Measurements from ENCODE around the gene ADAM15.

ADAM15 gene

GRCh38 chr1:155050560-155051341 lies at the start of gene ADAM15:
ADAM15 (plus strand) TSS chr1:155051316; CDS start chr1:155051387, 71 bp downstream.
- Mint-ChIP-seq H3K4me1 (ENCODE audit: low read depth) (peaks cover 37% of the 10 kb centered on the region), H3K9me3 (no peaks in the 10 kb centered on the region), H3K36me3 (ENCODE audit: low read depth) (peaks cover 42% of the 10 kb centered on the region), H3K4me3 (peak within 1 kb of the TSS; percentile 87), H3K27ac (peak within 1 kb of the TSS; percentile 90), H3K27me3 (peaks cover 3% of the 10 kb centered on the region)
- intact Hi-C loops (cut with micrococcal nuclease), result loop anchor here (1.0 to 5.0 kb wide), 3 partner anchors 33 to 114 kb away; partner anchors contain the start of genes CKS1B and PMVK

GRCh38 chr1:155001425-155001674 lies 49.8 kb upstream of the ADAM15 start:
- peaks cover 44% of the 10 kb centered on the region for H3K36me3 Mint-ChIP-seq (ENCODE audit: low read depth)
- intact Hi-C loops (cut with micrococcal nuclease), result no loop called here
- peaks cover 69% of the 10 kb centered on the region for H3K4me1 Mint-ChIP-seq (ENCODE audit: low read depth)
- H3K27ac Mint-ChIP-seq, result peak overlapping the region; percentile 100
- peak overlapping the region; percentile 99 for H3K4me3 Mint-ChIP-seq
- no peaks in the 10 kb centered on the region for H3K9me3 Mint-ChIP-seq
- H3K27me3 Mint-ChIP-seq, result no peaks in the 10 kb centered on the region

- peak overlapping the region; percentile 99 for H3K4me3 Mint-ChIP-seq
Observed at GRCh38 chr1:155001675-155002463, 49.2 kb upstream of the ADAM15 start.

DNA sequence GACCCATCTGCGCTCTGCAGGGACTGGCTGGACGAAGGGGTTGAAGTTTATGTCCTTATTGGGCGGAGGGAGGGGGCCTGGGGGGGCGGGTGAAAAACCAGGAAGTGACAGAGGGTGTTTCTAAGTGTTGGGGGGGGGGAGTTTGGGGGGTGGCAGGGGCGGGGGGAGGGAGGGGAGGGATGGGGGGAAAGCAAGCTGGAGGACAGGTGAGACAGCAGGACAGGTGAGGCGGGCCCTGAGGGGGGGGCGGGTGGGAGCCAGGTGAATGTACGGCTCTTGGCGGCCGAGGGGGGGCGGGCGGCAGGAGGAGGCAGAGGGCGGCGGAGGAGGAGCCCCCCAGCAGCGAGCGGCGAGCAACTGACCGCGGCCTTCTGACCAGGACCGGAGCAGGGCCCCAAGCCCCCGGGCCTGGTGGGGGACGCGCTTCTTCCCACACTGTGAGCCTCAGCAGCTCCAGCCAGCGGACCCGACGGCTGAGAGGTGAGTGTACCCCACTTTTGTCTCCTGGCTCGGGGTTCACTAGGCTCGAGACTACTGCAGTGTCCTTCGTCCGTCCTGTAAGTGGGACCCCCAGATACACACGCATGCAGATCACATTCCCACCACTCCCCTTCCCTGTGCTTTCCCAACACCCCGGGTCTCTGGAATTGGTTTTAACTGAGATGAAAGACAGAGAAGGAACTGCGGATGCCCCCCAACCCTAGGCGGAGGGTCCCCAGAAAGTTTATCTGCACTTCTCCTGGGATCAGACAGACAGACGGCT lies 48.5 kb upstream of the ADAM15 start, which contains the start of gene ZBTB7B:
ZBTB7B (plus strand) TSS at position 339 of the 763 bp plus-strand sequence. CDS start 11,859 bp downstream, outside the sequence.
- Mint-ChIP-seq H3K27ac (peak within 1 kb of the TSS; percentile 100), H3K4me3 (peak within 1 kb of the TSS; percentile 99), H3K27me3 (no peaks in the 10 kb centered on the region), H3K4me1 (ENCODE audit: low read depth) (peaks cover 69% of the 10 kb centered on the region), H3K9me3 (no peaks in the 10 kb centered on the region), H3K36me3 (ENCODE audit: low read depth) (peaks cover 50% of the 10 kb centered on the region)
- intact Hi-C loops (cut with micrococcal nuclease), result no loop called here

More at GRCh38 chr1:155001675-155002463, 49.2 kb upstream of the ADAM15 start:
- peak overlapping the region; percentile 100 for H3K27ac Mint-ChIP-seq
- H3K36me3 Mint-ChIP-seq (ENCODE audit: low read depth), result peaks cover 50% of the 10 kb centered on the region
- no peaks in the 10 kb centered on the region for H3K9me3 Mint-ChIP-seq
- intact Hi-C loops (cut with micrococcal nuclease), result no loop called here
- peaks cover 69% of the 10 kb centered on the region for H3K4me1 Mint-ChIP-seq (ENCODE audit: low read depth)
- H3K27me3 Mint-ChIP-seq, result no peaks in the 10 kb centered on the region

GRCh38 chr1:155003227-155003765 lies 47.8 kb upstream of the ADAM15 start:
- H3K27ac Mint-ChIP-seq, result peak overlapping the region; percentile 100
- H3K9me3 Mint-ChIP-seq, result no peaks in the 10 kb centered on the region
- peaks cover 56% of the 10 kb centered on the region for H3K36me3 Mint-ChIP-seq (ENCODE audit: low read depth)
- intact Hi-C loops (cut with micrococcal nuclease), result no loop called here
- no peaks in the 10 kb centered on the region for H3K27me3 Mint-ChIP-seq
- peak overlapping the region; percentile 96 for H3K4me3 Mint-ChIP-seq
- H3K4me1 Mint-ChIP-seq (ENCODE audit: low read depth), result peaks cover 69% of the 10 kb centered on the region

DNA sequence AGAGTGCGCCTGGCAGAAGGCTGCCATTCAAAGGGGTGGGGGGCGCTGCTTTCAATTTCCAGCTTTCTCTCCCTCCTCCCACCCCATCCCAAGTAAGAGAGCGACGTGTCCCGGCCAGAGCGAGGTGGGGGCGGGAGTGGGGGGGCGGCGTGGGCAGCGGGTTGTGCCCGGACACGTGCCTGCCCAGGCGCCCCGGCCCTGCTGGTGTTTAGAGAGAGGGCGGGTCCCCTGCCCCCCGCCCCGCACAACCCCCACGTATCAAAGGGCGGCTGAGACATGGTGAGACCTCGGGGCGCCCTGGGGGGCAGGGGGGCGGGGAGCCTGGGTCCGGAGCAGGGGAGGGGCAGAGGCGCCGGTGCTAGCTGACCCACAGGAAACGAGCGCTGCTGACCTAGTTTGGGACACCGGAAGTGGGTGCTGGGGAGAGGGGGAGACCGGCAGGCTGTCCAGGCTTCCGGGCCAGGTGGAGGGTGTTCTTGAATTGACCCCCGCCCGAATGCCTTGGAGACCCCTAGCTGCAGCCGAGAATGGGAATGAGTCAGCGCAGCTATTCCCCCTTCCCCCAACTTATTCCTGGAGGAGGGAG lies 47.3 kb upstream of the ADAM15 start:
- peaks cover 65% of the 10 kb centered on the region for H3K4me1 Mint-ChIP-seq (ENCODE audit: low read depth)
- H3K36me3 Mint-ChIP-seq (ENCODE audit: low read depth), result peaks cover 62% of the 10 kb centered on the region
- intact Hi-C loops (cut with micrococcal nuclease), result no loop called here
- peak overlapping the region; percentile 96 for H3K4me3 Mint-ChIP-seq
- H3K27me3 Mint-ChIP-seq, result no peaks in the 10 kb centered on the region
- peak overlapping the region; percentile 100 for H3K27ac Mint-ChIP-seq
- no peaks in the 10 kb centered on the region for H3K9me3 Mint-ChIP-seq

DNA sequence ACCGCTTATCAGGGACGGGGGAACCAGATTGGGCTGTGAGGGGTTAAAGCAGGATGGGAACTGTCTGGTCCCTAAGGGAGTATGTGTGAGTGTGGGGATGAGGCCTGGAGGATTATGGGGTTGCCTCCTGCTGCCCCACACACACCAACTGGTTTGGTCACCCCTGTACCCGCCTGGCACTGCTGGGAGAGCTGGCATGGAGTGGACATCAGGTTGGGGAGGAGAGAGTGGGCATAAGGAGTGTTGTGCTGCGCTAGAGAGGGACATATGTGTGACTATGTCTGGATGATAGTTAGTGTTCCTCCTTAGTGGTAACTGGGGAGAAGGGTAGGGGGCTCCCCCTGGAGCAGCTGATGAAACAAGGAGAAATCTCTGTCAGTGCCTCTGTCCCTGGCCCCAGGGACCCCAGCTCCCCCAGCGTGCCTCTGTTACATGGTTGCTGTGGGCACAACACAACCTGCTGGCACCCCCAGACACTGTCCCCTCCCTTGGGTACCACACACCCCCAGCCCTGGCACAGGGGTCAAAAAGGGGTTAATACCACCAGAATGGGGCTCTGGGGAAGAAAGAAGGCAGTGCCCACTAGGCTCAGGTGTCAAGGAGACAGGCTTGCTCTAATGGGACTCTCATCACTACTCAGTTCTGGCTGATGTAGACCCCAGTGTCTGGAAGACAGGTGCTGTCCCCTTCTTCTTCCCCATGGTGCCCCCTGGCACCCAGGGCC lies 46.6 kb upstream of the ADAM15 start:
- Mint-ChIP-seq H3K27me3 (no peaks in the 10 kb centered on the region), H3K4me1 (ENCODE audit: low read depth) (peaks cover 66% of the 10 kb centered on the region), H3K27ac (peak overlapping the region; percentile 100), H3K4me3 (peak overlapping the region; percentile 96), H3K9me3 (no peaks in the 10 kb centered on the region), H3K36me3 (ENCODE audit: low read depth) (peaks cover 68% of the 10 kb centered on the region)
- intact Hi-C loops (cut with micrococcal nuclease), result loop anchor here (5.0 kb wide), 1 partner anchor 32 kb away; the partner anchor contains the start of genes CKS1B and SHC1

GRCh38 chr1:155005076-155006011 lies 45.8 kb upstream of the ADAM15 start:
- peak overlapping the region; percentile 96 for H3K4me3 Mint-ChIP-seq
- peak overlapping the region; percentile 100 for H3K27ac Mint-ChIP-seq
- H3K9me3 Mint-ChIP-seq, result no peaks in the 10 kb centered on the region
- H3K27me3 Mint-ChIP-seq, result no peaks in the 10 kb centered on the region
- intact Hi-C loops (cut with micrococcal nuclease), result loop anchor here (5.0 kb wide), 1 partner anchor 33 kb away; the partner anchor contains the start of genes CKS1B and SHC1
- H3K36me3 Mint-ChIP-seq (ENCODE audit: low read depth), result peaks cover 73% of the 10 kb centered on the region
- peaks cover 66% of the 10 kb centered on the region for H3K4me1 Mint-ChIP-seq (ENCODE audit: low read depth)

DNA sequence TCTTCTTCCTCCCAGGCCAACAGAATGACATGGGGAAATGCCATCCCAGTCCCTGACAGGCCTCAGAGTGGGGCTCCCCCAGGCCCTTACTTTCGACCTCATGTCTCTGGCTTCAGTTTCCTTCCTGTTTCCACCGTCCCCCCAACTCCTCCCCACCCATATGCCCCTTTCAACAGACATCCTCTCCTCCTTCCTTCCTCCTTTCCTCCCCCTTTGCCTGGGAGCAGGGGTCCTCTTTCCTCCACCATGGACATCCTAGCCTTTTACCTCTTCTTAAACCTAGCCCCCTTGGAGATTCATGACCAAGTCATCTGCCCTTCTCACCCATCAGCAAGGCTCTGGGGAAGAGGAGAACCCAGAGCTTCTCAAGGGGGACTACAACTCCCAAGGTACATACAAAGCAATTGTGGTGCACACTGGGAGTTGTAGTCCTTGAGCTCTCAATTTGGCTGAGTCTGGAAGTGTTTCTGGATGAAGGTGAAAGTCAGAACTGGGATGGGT lies 44.5 kb upstream of the ADAM15 start:
- H3K9me3 Mint-ChIP-seq, result no peaks in the 10 kb centered on the region
- peaks cover 78% of the 10 kb centered on the region for H3K4me1 Mint-ChIP-seq (ENCODE audit: low read depth)
- H3K4me3 Mint-ChIP-seq, result peak overlapping the region; percentile 61
- H3K27ac Mint-ChIP-seq, result peak overlapping the region; percentile 100
- no peaks in the 10 kb centered on the region for H3K27me3 Mint-ChIP-seq
- H3K36me3 Mint-ChIP-seq (ENCODE audit: low read depth), result peaks cover 78% of the 10 kb centered on the region
- intact Hi-C loops (cut with micrococcal nuclease), result loop anchor here (5.0 kb wide), 1 partner anchor 34 kb away; the partner anchor contains the start of genes CKS1B and SHC1

- Mint-ChIP-seq H3K9me3 (no peaks in the 10 kb centered on the region), H3K4me3 (peak overlapping the region; percentile 92), H3K27me3 (no peaks in the 10 kb centered on the region), H3K4me1 (ENCODE audit: low read depth) (peaks cover 85% of the 10 kb centered on the region), H3K36me3 (ENCODE audit: low read depth) (peaks cover 76% of the 10 kb centered on the region), H3K27ac (peak overlapping the region; percentile 100)
- intact Hi-C loops (cut with micrococcal nuclease), result loop anchor here (5.0 kb wide), 1 partner anchor 35 kb away; the partner anchor contains the start of genes CKS1B and SHC1
Observed at GRCh38 chr1:155007251-155007828, 43.8 kb upstream of the ADAM15 start.

Data from dendritic cell treated with granulocyte-macrophage colony-stimulating factor and Interleukin-4, amounts not matched to agents 40 ng/mL and 50 ng/mL, for 4 days (primary cell).